ENCODE data around the gene CCDC88C. TPM values are rescaled to one million over a fixed set of nuclear protein-coding genes. Genes with fewer than 3 reads are reported as not detected.

CCDC88C gene
- total and polyA plus RNA-seq, 2 donors (not counting 3 experiments of a cell fraction or from before 2014, with no cell fraction given) = 11.4 to 52.1 TPM

- intact Hi-C loops (cut with micrococcal nuclease) = loop anchor here (2.0 kb wide), 1 partner anchor 65 kb away; no protein-coding TSS in a partner anchor
- no peaks in the 10 kb centered on the region for H3K36me3 ChIP-seq (ENCODE audit: control insufficient read depth in 2 of 2, extremely low read depth in 1 of 2, insufficient read depth in 2 of 2, low read length in 2 of 2)
- H3K27ac ChIP-seq (ENCODE audit: insufficient read depth, low read depth, low read length) = no peak overlapping the region
- CTCF ChIA-PET = interaction anchor here (1.5 to 2.4 kb wide), 2 partner anchors 12 to 16 kb away, joined by 5 to 11 read pairs; no protein-coding TSS in a partner anchor
- TF ChIP-seq MAX (IDR thresholded peaks at IDR 0.05; ENCODE audit: insufficient read depth, insufficient read length) = no peak
- TF ChIP-seq POLR2A (IDR thresholded peaks at IDR 0.05; ENCODE audit: low read depth, low read length) = no peak
- no peak for TF ChIP-seq FOS (IDR thresholded peaks at IDR 0.05; ENCODE audit: borderline replicate concordance, insufficient read depth, low read length)
- TF ChIP-seq JUN (IDR thresholded peaks at IDR 0.05; ENCODE audit: borderline replicate concordance, insufficient read depth, insufficient read length, low read depth) = no peak
- TF ChIP-seq GATA2 (IDR thresholded peaks at IDR 0.05; ENCODE audit: insufficient read depth, insufficient read length, low read depth, low read length) = no peak
- no peak for TF ChIP-seq MYC (IDR thresholded peaks at IDR 0.05; ENCODE audit: low read depth, low read length)
- TF ChIP-seq EZH2 (IDR thresholded peaks at IDR 0.05; ENCODE audit: borderline replicate concordance, low read depth, low read length, severe bottlenecking) = no peak
- TF ChIP-seq POLR2AphosphoS5 (IDR thresholded peaks at IDR 0.05; ENCODE audit: insufficient read depth, low read depth, low read length) = no peak
- TF ChIP-seq CTCF (IDR thresholded peaks at IDR 0.05; ENCODE audit: extremely low read depth in 1 of 2, insufficient read depth in 1 of 2, low read depth in 1 of 2, low read length in 2 of 2) = no peak
- peaks cover 19% of the 10 kb centered on the region for H3K4me1 ChIP-seq (ENCODE audit: control insufficient read depth, extremely low read depth, insufficient read depth, low read length)
- POLR2A ChIA-PET = interaction anchor here (0.6 kb wide), 1 partner anchor 11 kb away, joined by 4 read pairs; no protein-coding TSS in a partner anchor
- no peak for FAIRE-seq
- H3K9me3 ChIP-seq (replicated peaks; ENCODE audit: control insufficient read depth, insufficient read depth, low read length) = no peaks in the 10 kb centered on the region
- no peaks in the 10 kb centered on the region for H4K20me1 ChIP-seq (replicated peaks; ENCODE audit: control insufficient read depth, extremely low read depth, insufficient read depth, low read length)
- no peaks in the 10 kb centered on the region for H3K27me3 ChIP-seq (ENCODE audit: control insufficient read depth in 2 of 2, insufficient read depth in 2 of 2, low read length in 2 of 2)
- H3K4me2 ChIP-seq (ENCODE audit: insufficient read depth, low read length) = no peak overlapping the region
- H3K4me3 ChIP-seq (replicated peaks in 1 of 3; ENCODE audit: insufficient read depth in 1 of 3, low read depth in 1 of 3, low read length in 3 of 3) = no peak overlapping the region
- BruUV-seq (replicated peaks) = no TSS peak
- H3K9ac ChIP-seq (replicated peaks; ENCODE audit: extremely low read depth, insufficient read depth, low read length) = no peak overlapping the region
- no peaks in the 10 kb centered on the region for H3K79me2 ChIP-seq (ENCODE audit: control insufficient read depth, insufficient read depth, low read length)
- DNase-seq (ENCODE audit: low read depth, low spot score) = no peak
- H3K9me1 ChIP-seq (replicated peaks; ENCODE audit: control insufficient read depth, extremely low read depth, insufficient read depth, low read length) = no peaks in the 10 kb centered on the region
- dilution Hi-C loops (cut with MboI; ENCODE audit: extremely low pct_ligation_motif_present, low sequenced_read_pairs) = no loop called here
- no peak overlapping the region for H2AFZ ChIP-seq (ENCODE audit: low read depth, low read length)
These were observed 175.8 kb downstream of the CCDC88C start for GRCh38 chr14:91241863-91242262.

All from endothelial cell of umbilical vein (primary cell).